GM12878 (cell line): ENCODE data around the gene NFATC2. TPM values are rescaled to one million over a fixed set of nuclear protein-coding genes. Genes with fewer than 3 reads are reported as not detected.

Source experiments
- ASH2L ChIP-seq: fragments of 300-600, 200-600 bp; sonication (generic); IDR thresholded peaks from 2 replicates; pipeline ENCODE4 v1.6.1; 2017; ENCODE audit warnings: low read depth, mild to moderate bottlenecking, borderline replicate concordance
- CEBPB ChIP-seq, 2 experiments: fragments of 150-350 bp in 1 of 2; IDR thresholded peaks; 2 replicates each; pipeline ENCODE4 v1.6.1; 2012 to 2014; ENCODE audit warnings: low read depth in 2 of 2, low read length in 2 of 2, borderline replicate concordance in 1 of 2, inconsistent platforms in 1 of 2
- CHD2 ChIP-seq: IDR thresholded peaks from 2 replicates; pipeline ENCODE4 v1.6.1; 2011; ENCODE audit warnings: low read depth, low read length, improper control_type of control experiment, borderline replicate concordance
- E2F8 ChIP-seq: fragments of 450-650 bp; IDR thresholded peaks from 2 replicates; pipeline ENCODE4 v1.6.1; 2018; ENCODE audit warnings: mild to moderate bottlenecking, low read depth, moderate library complexity; ENCODE audit not compliant: partially characterized antibody
- HCFC1 ChIP-seq: fragments of 150-350 bp; IDR thresholded peaks from 2 replicates; pipeline ENCODE4 v1.6.1; 2014; ENCODE audit warnings: low read length
- NR2C1 ChIP-seq: fragments of 450-650 bp; IDR thresholded peaks from 2 replicates; pipeline ENCODE4 v1.6.1; 2017; ENCODE audit warnings: antibody characterized with exemption, mild to moderate bottlenecking, moderate library complexity
- SIN3A ChIP-seq: IDR thresholded peaks from 2 replicates; pipeline ENCODE4 v1.6.1; 2012; ENCODE audit warnings: low read depth, low read length, improper control_type of control experiment
- SMARCA5 ChIP-seq: fragments of 450-650 bp; IDR thresholded peaks from 2 replicates; pipeline ENCODE4 v1.6.1; 2017; ENCODE audit warnings: mild to moderate bottlenecking
- STAT3 ChIP-seq: IDR thresholded peaks from 2 replicates; pipeline ENCODE4 v1.6.1; 2011; ENCODE audit warnings: low read depth, low read length, improper control_type of control experiment
- polyA plus RNA-seq, 11 experiments: library from polyadenylated mRNA; depleted of rRNA in 4 of 11; unstranded in 6 of 11; stranded (reverse) in 5 of 11; fragments of >200 nt; fragmentation: Nextera tagmentation in 4 of 11; fragmentation: Illumina TruSeq in 1 of 11; extraction: Ambion mirVana in 4 of 11; extraction: Trizol in 1 of 11; gene quantifications; 1 replicate in 1 of 11; 2 replicates in 10 of 11; pipeline versions ENCODE4 v1.2.1 to v1.2.3, GENCODE V29; 2011 to 2016; ENCODE audit warnings: inconsistent platforms in 2 of 11, missing spikeins in 2 of 11, low read depth in 1 of 11
- total RNA-seq, 4 experiments: library from RNA; depleted of rRNA in 3 of 4; stranded (reverse); fragments of >200 nt in 3 of 4; fragmentation: Illumina TruSeq in 1 of 4; extraction: Trizol in 1 of 4; gene quantifications; 2 replicates each; pipeline versions ENCODE4 v1.2.1 to v1.2.3, GENCODE V29; 2013 to 2021

The NFATC2 gene
- total and polyA plus RNA-seq, 10 of the 15 experiments (the other 5 are each of a cell fraction or from before 2014, with no cell fraction given) = 3.3 to 20.0 (median 7.3) TPM

DNA sequence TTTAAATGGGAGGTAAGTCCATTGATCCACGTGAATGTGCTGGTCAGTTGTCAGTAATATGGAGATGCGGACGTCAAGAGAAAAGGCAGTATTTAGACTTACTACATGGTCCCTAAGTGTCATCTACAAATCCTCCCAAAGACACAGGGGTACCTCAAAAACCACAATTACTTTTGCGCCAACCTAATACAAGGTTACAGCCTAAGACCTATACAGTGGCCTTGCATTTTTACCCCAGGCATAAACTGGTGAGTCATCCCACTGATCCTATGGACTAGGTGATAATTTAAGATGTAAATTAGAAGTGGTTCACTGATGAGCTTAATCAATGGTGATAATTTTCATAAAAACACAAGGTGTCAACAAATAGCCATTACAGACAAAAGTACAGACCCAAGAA lies 141.0 kb downstream of the NFATC2 start (continued):
- TF ChIP-seq E2F8 (no peak), HCFC1 (no peak), NR2C1 (no peak), SIN3A (no peak), CEBPB (IDR thresholded peaks at IDR 0.05; ENCODE audit: borderline replicate concordance in 1 of 2, low read depth in 2 of 2, low read length in 2 of 2) (no peak), STAT3 (no peak), CHD2 (no peak), SMARCA5 (no peak), ASH2L (no peak)
